AG10803 (cell line): ENCODE data around the gene TMEM266.

Experiments
- DNase-seq: peaks from one replicate; pipeline ENCODE4 v3.0.0; 2010; ENCODE audit warnings: low read depth
- H3K4me3 ChIP-seq: 2 replicates; pipeline ENCODE4 v1.5.1; 2011; ENCODE audit warnings: mild to moderate bottlenecking, low read length, control low read depth
- TF ChIP-seq, protein P1 (sequence below): conservative IDR thresholded peaks from 2 replicates; pipeline ENCODE4 v1.5.1; 2011; ENCODE audit warnings: mild to moderate bottlenecking, low read length, control low read depth, inconsistent platforms

The TMEM266 gene

DNA sequence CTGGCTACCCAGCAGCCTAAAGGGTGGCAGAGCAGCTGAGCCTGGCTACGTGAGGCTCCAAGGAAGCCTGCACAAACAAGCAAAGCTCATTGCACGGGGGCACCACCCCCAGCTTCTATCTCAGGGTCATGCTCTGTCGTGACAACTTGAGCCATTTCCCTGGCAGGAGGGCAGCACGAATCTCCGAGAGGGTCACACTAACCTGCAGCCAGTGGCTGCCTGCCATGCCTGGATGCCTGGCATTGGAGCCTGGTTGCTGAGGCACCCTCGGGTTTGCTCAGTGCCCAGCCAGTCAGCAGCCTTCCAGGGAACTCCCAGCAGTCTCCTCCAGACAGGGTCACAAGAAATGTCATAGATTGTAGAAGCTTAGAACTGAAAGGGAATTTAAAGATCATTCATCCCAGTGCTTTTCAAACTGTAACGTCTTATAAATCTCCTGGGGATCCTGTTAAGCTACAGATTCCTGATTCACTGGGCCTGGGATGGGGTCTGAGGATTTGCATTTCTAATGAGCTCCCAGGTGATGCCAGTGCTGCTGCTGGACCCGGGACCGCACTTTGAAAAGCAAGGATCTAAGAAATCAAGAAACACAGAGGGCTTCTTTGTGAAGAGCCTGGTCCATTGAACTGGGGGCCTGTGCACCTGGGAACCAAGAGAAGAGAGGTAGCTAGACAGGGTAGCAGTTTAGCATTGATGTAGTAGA, 48.4 kb downstream of the TMEM266 start:
- TF ChIP-seq, protein P1, sequence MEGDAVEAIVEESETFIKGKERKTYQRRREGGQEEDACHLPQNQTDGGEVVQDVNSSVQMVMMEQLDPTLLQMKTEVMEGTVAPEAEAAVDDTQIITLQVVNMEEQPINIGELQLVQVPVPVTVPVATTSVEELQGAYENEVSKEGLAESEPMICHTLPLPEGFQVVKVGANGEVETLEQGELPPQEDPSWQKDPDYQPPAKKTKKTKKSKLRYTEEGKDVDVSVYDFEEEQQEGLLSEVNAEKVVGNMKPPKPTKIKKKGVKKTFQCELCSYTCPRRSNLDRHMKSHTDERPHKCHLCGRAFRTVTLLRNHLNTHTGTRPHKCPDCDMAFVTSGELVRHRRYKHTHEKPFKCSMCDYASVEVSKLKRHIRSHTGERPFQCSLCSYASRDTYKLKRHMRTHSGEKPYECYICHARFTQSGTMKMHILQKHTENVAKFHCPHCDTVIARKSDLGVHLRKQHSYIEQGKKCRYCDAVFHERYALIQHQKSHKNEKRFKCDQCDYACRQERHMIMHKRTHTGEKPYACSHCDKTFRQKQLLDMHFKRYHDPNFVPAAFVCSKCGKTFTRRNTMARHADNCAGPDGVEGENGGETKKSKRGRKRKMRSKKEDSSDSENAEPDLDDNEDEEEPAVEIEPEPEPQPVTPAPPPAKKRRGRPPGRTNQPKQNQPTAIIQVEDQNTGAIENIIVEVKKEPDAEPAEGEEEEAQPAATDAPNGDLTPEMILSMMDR: no peak
- DNase-seq: no peak
- H3K4me3 ChIP-seq: no peak overlapping the region

DNA sequence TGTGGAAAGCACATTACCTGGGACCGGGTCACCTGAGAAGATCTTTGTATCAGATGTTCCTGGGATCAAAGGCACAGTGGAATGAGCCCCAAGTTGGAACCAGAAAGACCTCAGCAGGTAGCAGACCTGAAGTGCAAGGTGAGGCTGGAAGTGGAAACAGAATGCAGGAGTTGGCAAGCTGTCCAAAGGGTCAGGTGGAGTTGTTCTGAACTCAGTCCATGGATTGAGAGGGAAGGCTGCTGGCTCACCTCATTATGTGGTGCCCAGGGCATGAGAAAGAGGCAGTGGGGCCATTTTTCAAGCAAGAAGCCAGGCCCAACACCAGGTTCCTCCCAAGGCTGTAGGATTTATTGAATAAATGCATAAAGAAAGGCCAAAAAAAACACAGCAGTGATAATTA, 49.3 kb downstream of the TMEM266 start:
- DNase-seq: no peak
- no peak overlapping the region for H3K4me3 ChIP-seq
- TF ChIP-seq, protein P1: no peak

GRCh38 chr15:76114561-76114960, 54.8 kb downstream of the TMEM266 start:
- TF ChIP-seq, protein P1: no peak
- no peak for DNase-seq
- H3K4me3 ChIP-seq: no peak overlapping the region

- TF ChIP-seq, protein P1: no peak
- no peak for DNase-seq
- H3K4me3 ChIP-seq: no peak overlapping the region
Measured at GRCh38 chr15:76116138-76116885, 56.5 kb downstream of the TMEM266 start.

- DNase-seq: no peak
- H3K4me3 ChIP-seq: no peak overlapping the region
Measured at GRCh38 chr15:76117181-76117580, 57.4 kb downstream of the TMEM266 start.

DNA sequence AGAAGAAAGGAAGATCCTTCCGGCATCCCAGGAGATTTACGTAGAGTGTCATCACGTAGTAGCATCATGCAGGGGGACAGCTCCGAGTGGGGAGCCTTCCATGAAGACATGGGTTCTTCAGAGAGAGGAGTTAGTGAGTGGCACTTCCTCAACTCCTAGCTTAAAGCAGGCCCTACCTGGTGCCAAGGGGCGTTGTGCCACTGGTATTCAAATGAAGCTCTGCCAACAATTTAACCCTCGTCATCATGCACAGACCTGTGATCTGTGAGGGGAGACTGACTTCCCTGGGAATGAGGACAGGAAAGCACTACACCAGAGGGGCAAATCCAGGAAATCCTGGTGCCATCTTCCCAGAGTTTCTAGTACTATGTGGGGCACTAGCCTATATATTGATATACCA, 59.0 kb downstream of the TMEM266 start:
- DNase-seq: no peak
- H3K4me3 ChIP-seq: no peak overlapping the region
- TF ChIP-seq, protein P1: no peak

More at GRCh38 chr15:76117181-76117580, 57.4 kb downstream of the TMEM266 start:
- TF ChIP-seq, protein P1: no peak

DNA sequence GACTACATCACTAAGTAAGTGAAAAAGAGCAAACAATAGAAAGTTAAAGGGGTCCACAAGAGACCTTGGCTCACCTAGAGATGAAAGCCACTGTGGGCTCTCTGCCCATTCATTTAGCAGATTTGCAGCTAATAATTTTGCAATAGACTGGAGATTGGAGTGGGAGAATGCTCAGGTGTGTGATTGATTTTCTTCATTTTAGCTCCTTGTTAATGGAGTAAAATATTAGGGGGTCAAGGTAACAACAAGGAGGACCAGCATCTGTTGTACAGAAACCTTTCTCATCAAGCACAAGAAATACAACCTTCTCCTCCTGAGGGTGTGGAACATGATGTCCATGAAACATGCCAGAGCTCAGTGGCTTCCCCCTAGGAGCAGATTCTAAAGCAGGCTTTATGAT, 63.2 kb downstream of the TMEM266 start:
- DNase-seq: no peak
- TF ChIP-seq, protein P1: no peak
- H3K4me3 ChIP-seq: no peak overlapping the region
